SHP77 (cell line): ENCODE measurements around the gene TCF21.
"Not testable (repeated sequence)": the region's sequence is repeated elsewhere in the genome, so short reads cannot be mapped to it uniquely, and the experiment has no call there.

Experiments used
- DNase-seq, 2 experiments: peaks; one replicate each; lab custom pipeline; 2025; lab: John Stamatoyannopoulos, UW

Gene TCF21

DNA sequence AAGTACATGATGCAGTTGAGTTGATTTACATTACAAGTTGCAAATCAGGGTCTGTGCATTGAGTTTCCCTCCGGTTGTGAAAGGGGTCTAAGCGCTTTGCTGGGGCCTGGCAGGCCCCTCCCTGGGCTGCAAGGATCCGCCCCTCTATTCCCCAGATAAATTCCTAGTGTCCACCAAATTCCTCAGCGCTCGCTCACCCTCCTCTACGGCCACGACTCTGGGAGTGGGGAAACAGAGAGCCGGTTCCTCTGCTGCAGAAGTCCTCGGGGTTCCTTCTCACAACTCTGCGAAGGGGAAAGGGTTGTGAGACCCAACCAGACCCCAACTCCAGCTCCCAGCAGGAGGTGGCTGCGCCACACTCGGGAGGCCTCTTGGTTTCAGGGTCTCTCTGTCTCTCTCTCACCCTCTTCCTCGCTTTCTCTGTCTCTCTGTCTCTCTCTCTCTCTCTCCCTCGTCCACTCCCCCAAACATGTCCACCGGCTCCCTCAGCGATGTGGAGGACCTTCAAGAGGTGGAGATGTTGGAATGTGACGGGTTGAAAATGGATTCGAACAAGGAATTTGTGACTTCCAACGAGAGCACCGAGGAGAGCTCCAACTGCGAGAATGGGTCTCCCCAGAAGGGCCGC is at the start of gene TCF21:
Gene TCF21, plus strand, starts transcription at position 185 of the 628 bp plus-strand sequence. Its CDS starts 285 bp downstream, at position 470.
- DNase-seq: no peak

DNA sequence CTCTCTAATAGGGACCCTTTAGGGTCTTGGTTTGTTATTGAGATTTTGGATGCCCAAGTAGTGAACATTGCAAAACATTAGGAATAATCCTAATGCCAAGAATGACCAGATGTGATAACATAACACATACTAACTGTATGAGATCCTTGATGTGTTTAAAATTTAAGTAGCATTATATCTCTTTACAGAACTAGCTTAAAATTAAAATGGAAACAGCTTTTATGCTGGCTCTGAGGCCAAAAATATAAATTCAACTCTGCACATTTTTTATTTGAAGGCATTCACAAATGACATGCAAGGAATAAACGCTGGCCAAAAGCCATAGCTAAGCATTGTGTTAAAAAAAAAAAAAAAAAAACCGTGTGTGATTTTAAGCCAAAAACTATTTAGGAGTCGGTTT is 47.7 kb upstream of the TCF21 start:
- DNase-seq: no peak

DNA sequence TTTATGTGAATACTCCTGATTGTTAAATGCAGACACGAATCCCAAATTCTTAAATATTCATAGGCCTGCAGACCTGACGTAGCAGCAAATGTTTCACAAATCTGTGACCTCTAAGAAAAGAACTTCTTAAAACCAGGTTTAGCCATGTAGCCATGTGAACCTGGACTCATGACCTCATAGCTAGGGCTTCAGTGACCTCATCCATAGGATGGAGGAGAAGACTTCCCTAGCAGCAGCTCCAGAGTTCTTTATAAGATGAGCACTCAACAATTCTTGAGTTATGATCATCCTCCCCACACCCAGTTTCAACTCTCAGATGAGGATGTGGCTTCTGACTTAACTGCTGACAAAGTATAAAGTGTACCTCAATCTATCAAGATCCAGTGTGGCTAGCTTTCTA is 45.8 kb upstream of the TCF21 start:
- no peak for DNase-seq

DNA sequence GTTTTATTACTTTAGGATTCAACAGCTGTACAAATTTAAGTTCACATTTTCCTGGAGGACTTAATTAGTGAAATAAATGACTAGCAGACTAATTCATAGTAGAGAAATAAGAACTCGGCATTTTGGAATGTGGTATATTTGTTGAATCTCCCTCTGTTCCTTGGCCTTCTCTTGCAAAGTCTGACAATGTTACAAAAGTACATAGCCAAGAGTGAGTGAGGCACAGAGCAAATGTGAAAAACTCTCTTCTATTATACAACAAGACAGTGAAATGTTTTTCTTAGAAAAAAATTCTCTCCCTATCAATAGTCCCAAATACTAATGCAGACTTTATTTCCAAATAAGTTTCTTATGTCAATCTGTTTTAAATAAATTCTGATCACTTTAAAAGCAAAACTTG is 44.2 kb upstream of the TCF21 start:
- DNase-seq: no peak

DNA sequence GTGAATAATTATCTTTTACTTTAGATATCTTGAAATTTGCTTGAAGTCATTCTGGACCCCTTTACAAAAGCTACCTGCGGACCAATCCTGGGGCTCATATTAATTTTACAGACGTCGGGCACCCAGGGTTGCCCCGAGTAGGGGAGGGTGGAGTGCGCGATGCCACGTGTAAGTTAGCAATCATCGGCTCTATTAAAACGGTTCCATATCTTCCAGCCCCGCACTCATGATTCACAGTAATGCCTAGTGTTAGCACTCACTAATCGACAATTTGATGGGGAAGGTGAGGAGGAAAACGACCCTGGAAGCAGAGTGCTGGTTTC is 34.9 kb upstream of the TCF21 start:
- DNase-seq: no peak

DNA sequence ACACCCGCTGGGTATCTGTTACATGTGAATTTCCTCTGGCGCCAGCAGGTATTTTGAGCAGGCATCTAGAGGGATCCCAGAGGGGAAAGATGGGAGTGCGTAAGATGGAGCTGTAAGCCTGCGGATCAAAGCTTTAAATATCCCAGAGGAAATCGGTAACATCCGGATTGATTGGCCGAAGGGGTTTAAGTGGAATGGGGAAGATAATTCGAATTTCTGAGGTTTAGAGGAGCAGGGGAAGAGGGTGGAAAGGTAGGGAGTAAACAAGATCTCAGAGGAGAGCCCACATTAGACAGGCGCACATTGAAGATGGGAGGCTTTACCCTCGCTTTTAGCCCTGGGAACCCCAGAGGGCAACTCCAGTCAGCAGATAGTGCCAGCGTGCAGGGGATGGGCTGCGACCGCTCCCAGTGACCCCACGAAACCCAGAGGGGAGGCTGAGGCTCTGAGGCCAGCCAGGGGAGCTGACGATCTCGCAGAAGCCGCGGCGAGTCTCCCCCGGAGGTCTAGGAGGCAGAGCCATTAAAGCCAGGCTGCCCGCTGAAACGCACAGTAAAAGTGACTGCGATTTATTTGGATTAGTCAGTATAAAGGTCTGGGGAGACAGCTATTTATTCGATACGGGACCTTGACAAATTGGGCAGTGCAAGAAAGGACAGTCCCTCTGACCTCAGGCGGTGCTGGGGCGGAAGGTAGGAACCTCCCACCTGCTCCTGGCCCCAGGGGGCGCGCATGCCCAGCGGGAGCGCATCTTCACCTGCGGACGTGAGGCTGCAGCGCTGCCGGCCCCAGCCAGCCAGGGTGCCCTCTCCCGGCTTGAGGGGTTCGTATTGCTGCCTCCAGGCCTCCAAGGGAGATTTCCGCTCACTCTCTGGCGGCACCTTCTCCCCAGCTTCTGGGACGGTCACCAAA is 34.3 kb upstream of the TCF21 start:
- DNase-seq: no peak

DNA sequence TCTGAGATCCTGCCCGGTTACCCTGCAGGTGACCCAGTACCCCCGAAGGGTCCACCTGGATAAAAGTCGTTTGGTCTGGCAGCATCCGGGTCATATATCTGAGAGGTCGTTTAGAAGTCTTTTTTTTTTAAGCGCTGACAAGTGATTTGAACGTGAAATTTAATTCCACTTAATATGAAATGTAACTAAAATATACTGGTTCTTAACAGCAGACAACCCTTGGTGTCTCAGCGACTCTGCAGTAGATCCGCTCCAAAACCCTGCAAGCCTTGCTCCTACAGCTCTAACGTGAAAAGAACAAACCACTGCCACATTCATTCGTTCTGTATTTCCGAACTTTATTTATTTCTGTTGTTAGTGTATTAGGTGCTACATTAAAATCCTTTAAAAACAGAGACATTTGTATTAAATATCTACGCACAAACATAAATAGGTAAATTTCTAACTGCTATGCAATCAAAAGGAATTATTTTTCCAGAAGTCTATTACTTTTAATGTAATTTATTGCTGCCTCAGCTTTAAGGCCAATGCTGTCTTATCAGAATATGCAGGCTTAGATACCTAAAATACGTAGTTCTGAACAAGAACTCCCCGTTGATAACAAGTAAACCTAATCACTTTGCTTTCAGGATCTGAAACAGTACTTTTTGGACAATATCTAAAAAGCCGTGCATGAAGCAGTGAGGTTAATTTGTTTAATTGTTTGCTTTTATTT is 33.5 kb upstream of the TCF21 start:
- no peak for DNase-seq

DNA sequence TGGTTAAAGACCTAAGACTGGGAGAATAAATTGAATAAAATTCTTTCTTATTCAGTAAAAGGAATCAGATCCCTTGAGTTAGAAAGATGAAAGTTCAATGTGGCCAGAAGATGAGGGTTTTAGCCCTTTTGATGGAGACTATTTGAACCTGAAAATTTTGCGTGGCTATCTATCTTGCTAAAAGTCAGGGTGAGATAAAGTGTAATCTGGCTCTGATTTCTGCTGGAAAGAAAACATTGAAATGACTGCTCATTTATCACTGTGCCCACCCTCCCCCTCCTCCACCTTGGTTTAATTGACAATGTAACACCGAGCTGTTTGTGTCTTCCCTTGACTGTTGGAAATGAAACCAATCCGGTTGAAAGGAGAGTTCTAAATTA is 32.9 kb upstream of the TCF21 start:
- DNase-seq: no peak

DNA sequence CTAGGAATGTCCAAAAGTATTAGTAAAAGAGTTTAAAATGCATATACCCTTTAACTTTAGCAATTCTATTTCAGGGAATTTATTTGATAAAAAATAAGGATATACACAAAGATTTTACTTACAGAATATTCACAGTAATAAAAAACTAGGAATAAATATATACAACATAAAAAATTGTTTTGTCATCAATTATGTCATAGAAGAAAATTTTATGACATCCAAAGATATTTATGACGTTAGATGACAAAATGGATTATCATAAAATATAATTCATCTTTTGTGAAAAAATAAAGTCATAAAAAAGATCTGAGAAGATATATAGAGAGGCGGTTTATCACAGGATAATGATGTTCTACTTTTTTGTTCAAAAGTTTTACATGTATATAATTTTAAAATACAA is 32.0 kb upstream of the TCF21 start:
- no peak for DNase-seq

DNA sequence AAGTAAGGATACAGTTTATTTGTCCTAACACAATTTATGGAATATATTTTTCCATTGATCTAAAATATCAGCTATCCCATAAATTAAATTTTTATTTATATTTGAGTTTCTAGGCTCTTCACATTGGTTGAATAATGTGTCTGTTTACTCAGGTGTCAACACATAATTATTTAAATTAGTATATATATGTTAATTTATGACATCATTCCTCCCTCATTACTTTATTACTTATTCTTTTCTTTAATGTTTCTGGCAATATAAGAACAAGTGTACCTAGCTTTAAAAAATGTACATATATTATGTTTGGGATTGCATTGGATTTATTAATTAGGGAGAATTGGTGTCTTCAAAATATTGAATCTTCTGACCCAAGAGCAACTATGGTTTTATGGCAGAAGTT is 31.2 kb upstream of the TCF21 start:
- DNase-seq: no peak

DNA sequence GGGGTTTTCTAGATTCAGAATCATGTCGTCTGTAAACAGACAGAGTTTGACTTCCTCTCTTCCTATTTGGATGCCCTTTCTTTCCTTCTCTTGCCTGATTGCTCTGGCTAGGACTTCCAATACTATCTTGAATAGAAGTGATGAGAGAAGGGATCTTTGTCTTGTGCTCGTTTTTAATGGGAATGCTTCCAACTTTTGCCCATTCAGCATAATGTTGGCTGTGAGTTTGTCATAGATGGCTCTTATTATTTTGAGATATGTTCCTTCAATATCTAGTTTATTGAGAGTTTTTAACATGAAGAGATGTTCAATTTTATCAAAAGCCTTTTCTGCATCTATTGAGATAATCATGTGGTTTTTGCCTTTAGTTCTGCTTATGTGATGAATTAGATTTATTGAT is 27.6 kb upstream of the TCF21 start:
- DNase-seq: not testable (repeated sequence)

DNA sequence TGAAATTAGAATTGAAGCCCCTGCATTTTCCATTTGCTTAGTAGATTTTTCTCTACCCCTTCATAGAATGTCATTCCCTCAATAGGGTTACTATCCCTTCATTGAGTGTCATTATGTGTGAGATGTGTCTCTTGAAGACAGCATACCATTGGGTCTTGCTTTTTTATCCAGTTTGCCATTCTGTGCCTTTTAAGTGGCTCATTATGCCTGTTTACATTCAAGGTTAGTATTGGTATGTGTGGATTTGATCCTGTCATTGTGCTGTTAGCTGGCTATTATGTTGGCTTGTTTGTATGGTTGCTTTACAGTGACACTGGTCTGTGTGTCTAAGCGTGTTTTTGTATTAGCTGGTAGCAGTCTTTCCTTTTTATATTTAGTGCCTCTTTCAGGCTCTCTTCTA is 25.7 kb upstream of the TCF21 start:
- DNase-seq: no peak

DNA sequence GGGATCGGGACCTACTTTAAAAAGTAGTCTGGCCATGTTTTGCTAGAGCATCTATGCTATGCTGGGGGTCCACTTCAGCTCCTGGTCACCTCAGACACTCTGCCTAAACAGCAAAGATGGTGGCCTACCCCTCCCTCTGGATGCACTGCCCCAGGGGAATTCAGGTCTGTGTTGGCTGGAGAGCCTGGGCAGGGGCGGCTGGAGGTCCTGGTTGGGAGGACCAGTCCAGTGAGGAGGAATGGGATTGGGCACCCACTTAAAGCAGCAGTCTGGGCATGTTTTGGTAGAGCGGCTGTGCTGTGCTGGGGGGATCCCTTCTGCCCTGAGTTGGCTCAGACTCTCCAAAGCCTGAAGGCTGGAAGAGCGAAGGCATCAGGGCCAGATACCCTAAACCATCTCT is 23.2 kb upstream of the TCF21 start:
- no peak for DNase-seq

DNA sequence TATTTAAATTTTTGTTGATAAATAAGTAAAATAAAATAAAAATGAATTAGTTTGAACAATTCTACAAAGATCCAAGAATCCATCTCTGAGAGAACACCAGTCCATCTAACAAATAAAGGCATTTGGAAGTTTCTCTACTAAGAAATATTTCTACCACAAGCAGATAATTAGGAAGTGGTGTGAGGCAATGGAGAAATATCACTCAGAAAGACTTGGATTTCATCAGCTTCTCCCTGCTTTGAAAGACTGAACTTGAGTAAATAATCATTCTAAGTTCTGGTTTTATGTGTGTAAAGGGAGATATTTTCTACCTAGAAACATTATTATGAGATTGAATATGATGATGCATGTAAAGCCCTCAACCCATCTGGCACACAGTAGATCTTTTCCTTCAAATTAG is 17.8 kb upstream of the TCF21 start:
- DNase-seq: no peak

DNA sequence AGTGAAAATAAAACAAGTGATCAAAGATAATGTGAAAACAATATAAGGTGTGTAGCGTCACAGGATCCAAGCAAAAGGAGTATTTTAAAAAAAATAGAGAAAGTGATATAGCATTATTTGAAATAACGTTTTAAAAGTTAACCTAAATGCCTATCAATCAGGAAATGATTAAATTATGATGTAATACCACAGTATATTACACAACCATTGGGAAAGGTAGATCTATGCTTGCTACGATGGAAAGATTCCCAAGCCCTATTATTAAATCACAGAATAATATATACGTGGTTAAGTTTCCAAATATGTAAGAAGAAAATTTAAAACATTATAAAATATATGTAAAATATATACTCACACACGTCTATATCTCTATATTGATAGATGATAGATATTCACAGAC is 15.4 kb upstream of the TCF21 start:
- DNase-seq: no peak

DNA sequence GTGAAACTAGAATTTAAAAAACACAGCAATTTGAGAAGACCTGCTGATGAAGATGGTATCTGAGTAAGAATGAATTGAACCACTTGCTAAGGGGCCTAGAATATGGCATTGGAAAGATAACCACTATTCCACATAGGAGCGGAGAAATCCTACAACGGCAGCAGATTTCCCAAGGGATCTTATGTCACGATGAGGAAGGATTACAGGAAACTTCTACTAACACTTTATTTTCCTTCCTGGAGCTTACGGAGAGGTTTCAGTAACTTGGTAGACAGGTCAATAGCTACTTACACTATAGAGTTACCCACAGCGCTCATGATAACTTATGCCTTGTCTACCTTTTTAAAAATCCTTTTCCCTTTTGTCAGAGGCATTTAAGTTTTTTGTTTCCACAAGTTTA is 11.8 kb upstream of the TCF21 start:
- no peak for DNase-seq

DNA sequence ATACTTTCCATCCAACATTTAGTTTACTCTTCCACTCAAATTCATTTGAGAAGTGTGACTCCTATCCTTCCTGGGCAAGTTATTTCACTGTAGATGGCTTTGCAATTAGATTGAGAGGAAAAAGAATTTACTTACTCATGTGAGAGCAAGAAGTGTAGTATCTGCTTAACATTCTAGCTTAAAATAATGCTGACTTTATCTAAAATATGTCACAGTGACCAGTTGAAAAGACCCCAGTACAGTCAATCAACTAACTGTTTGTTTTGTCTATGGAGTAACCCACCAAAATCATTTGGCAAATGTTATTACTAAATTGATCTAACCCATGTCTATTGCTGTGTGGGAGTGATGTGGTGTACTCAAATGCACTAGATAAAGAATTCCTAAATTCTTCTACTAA is 8.9 kb upstream of the TCF21 start:
- no peak for DNase-seq

DNA sequence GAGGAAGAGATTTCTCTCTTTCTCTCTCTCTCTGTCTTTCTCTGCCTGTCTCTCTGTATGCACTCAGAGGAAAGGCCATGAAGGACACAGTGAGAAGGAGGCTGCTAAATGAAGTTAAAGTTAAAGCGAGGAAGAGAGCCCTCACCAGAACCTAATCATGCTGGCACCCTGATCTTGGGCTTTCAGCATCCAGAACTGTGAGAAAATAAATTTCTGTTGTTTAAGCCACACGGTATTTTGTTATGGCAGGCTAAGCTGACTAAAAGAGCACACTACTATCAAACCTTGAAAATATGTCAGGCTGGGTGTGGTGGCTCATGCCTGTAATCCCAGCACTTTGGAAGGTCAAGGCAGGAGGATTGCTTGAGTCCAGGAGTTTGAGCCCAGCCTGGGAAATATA is 8.0 kb upstream of the TCF21 start:
- no peak for DNase-seq

DNA sequence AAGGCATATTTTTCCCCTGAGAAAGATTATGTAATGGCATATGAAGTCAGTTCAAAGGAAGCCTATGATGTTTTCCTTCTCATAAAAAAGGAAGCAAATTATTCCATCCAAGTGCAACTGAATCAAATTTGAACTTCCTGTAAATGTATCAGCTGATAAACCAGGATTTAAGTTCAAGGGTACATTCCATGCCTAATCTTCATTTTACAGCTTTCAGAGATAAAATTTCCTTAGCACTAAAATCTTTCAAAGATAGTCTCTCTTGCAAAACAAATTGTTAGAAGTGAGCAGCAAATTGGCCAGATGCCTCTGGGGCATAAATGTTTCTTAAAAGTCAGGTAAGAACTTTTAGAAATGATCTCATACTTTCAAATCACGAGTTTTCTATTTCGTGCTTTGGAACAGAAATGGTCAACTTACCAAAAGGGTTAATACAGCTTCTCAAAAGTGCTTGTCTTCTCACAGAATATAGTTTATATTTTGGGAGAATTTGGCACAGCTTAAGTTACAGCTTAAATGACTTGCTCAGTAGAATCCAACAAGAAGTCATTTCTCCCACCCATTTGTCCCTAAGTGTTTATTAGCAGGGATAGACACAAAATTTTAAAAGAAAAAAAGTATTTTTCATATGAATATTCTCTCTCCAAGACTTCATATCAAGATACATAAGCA is 2.7 kb upstream of the TCF21 start:
- DNase-seq: no peak

DNA sequence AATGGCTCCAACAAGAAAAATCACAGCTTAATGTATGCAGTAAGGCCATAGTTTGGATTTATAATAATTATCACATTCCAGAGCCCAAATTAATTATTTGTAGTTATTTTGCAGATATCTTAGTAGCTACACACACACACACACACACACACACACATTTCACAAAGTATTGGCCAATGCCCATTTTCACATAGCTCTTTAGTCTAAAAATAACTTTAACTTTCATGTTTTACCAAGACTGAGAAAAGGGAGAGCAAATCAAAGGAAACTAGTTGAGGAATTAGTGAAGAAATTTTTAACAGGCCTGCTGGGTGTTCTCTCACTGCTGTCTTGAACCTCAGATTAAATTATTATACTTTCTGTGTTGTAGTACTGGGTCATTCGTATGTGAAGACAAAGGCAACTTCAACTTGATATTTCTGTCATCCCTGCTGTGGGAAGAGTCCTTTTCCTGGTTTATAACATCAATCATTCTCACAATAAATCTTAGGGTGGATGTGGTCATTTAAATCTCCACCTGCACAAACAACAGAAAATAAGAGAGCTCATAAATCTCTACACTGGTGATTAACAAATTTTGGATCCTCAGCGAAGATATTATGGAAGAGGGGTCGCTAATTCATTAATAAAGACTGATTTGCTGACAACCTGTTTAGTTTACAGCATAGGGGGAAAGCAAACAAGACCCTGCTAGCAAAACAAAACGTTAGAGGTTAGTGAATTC is 1.6 kb upstream of the TCF21 start:
- peak; percentile 38 for DNase-seq

DNA sequence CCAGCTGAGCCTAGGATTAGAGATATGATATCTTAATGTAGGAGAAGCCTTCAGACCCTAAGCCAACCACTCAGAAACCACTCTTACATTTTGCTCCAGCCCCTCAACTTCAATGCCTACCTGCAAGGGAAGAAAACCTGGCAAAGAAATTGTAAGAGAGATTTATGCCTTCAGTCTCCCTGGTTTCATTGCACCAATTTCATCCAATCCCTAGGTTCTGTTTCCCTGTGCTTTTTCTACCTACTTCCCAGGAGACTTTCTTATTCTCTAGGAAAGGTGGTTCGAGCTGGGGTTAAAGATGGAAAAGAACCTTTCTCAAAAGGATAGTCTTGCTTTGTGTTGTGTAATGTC is 1.1 kb upstream of the TCF21 start:
- DNase-seq: peak in 1 of 2 experiments; percentile 13
